HG03159 (cell line): ENCODE data around the gene WNT4.

Source experiments
- ATAC-seq: cut with Tn5 transposase; IDR thresholded peaks from one replicate; pipeline ENCODE4 v1.9.1; 2021; ENCODE audit warnings: mild to moderate bottlenecking, moderate library complexity; ENCODE audit not compliant: unreplicated experiment

WNT4 gene

GRCh38 chr1:22164841-22165808, 22.2 kb upstream of the WNT4 start:
- no peak for ATAC-seq

- ATAC-seq: no peak
Measured at GRCh38 chr1:22163564-22163963, 20.7 kb upstream of the WNT4 start.

GRCh38 chr1:22163137-22163536, 20.2 kb upstream of the WNT4 start:
- ATAC-seq: no peak

- no peak for ATAC-seq
Measured at GRCh38 chr1:22159891-22160290, 17.0 kb upstream of the WNT4 start.

- ATAC-seq: no peak
Measured at GRCh38 chr1:22158654-22159053, 15.8 kb upstream of the WNT4 start.

- ATAC-seq: no peak
Measured at GRCh38 chr1:22157359-22157966, 14.6 kb upstream of the WNT4 start.

- no peak for ATAC-seq
Measured at GRCh38 chr1:22155517-22155916, 12.6 kb upstream of the WNT4 start.

GRCh38 chr1:22154626-22155025, 11.7 kb upstream of the WNT4 start:
- ATAC-seq: no peak

GRCh38 chr1:22153660-22154437, 11.0 kb upstream of the WNT4 start:
- no peak for ATAC-seq

- ATAC-seq: no peak
Measured at GRCh38 chr1:22150923-22151322, 8.0 kb upstream of the WNT4 start.

GRCh38 chr1:22142315-22143064, 407 bp downstream of the WNT4 start:
- ATAC-seq: no peak

GRCh38 chr1:22141554-22142314, 1.2 kb downstream of the WNT4 start:
- ATAC-seq: no peak

GRCh38 chr1:22140694-22141093, 2.2 kb downstream of the WNT4 start:
- ATAC-seq: no peak

GRCh38 chr1:22139817-22140216, 3.1 kb downstream of the WNT4 start:
- no peak for ATAC-seq

GRCh38 chr1:22139066-22139594, 3.8 kb downstream of the WNT4 start:
- no peak for ATAC-seq

GRCh38 chr1:22137004-22137720, 5.7 kb downstream of the WNT4 start:
- no peak for ATAC-seq

GRCh38 chr1:22133931-22134324, 9.0 kb downstream of the WNT4 start:
- ATAC-seq: no peak

- no peak for ATAC-seq
Measured at GRCh38 chr1:22133247-22133930, 9.5 kb downstream of the WNT4 start.
